Thyroid gland (tissue), 4 donors: ENCODE results near the gene TRIM29. TPM values are rescaled to one million over a fixed set of nuclear protein-coding genes. Genes with fewer than 3 reads are reported as not detected.

Experiments used
- DNase-seq, 2 donors: peaks; one replicate each; pipeline ENCODE4 v3.0.0-alpha.2; 2019
- H3K27ac ChIP-seq, 3 donors: fragments of 200-600 bp; sonication (generic); 1 replicate in 2 of 3; 2 replicates in 1 of 3; pipeline ENCODE4 v1.5.1; 2016 to 2019; ENCODE audit warnings: mild to moderate bottlenecking in 1 of 3, moderate library complexity in 1 of 3
- H3K27me3 ChIP-seq: fragments of 200-600 bp; sonication (generic); one replicate; pipeline ENCODE4 v1.5.1; 2019
- H3K36me3 ChIP-seq, 2 donors: fragments of 200-600 bp; sonication (generic); one replicate each; pipeline ENCODE4 v1.5.1; 2016 to 2019
- H3K4me1 ChIP-seq, 2 donors: fragments of 200-600 bp; sonication (generic); one replicate each; pipeline ENCODE4 v1.5.1; 2017 to 2019
- H3K4me3 ChIP-seq, 3 donors: fragments of 200-600 bp; sonication (generic); replicated peaks in 1 of 3; 1 replicate in 2 of 3; 2 replicates in 1 of 3; pipeline ENCODE4 v1.5.1; 2016; ENCODE audit warnings: mild to moderate bottlenecking in 1 of 3
- H3K9me3 ChIP-seq: fragments of 200-600 bp; sonication (generic); one replicate; pipeline ENCODE4 v1.5.1; 2017
- CTCF ChIP-seq, 6 experiments: fragments of 200-600 bp in 3 of 6; fragments of 450-650 bp in 3 of 6; sonication (generic) in 3 of 6; IDR thresholded peaks; one replicate each; pipeline ENCODE4 v1.5.1; 2016 to 2019; ENCODE audit warnings: antibody characterized with exemption in 6 of 6, mild to moderate bottlenecking in 2 of 6, inconsistent platforms in 1 of 6, moderate library complexity in 1 of 6
- POLR2A ChIP-seq, 2 donors: fragments of 450-650 bp; IDR thresholded peaks; one replicate each; pipeline ENCODE4 v1.6.1; 2017; ENCODE audit warnings: antibody characterized with exemption in 2 of 2, mild to moderate bottlenecking in 2 of 2, moderate library complexity in 1 of 2
- WGBS, 2 donors: methylation state at CpG; one replicate each; pipeline ENCODE4 v1.1.5; 2017; 5-methylcytosine and 5-hydroxymethylcytosine counted together
- intact Hi-C: fragments of 100-400 bp; cut with DNase I; formaldehyde crosslinking; loops from one replicate; pipeline ENCODE4 v1.15.1; 2023
- total RNA-seq, 4 donors: library from RNA; depleted of rRNA; stranded (reverse); fragments of >200 nt; gene quantifications; one replicate each; pipeline ENCODE4 v1.2.3, GENCODE V29; 2016

TRIM29 gene
- total RNA-seq, 4 donors from 2014 or later = 1.4 to 3.7 (median 1.6) TPM; not detected in 1

- Histone ChIP-seq H3K9me3 (no peaks in the 10 kb centered on the region), H3K4me3 (no peak overlapping the region), H3K4me1 (peaks cover 0 to 3% of the 10 kb centered on the region in 2 donors), H3K27me3 (no peaks in the 10 kb centered on the region), H3K36me3 (no peaks in the 10 kb centered on the region), H3K27ac (no peak overlapping the region)
- 67 to 86% methylated on average over 3 to 9 of the region's 9 CpGs for WGBS, 2 donors
- TF ChIP-seq POLR2A (IDR thresholded peaks at IDR 0.05) (no peak), CTCF (IDR thresholded peaks at IDR 0.05) (no peak)
- no peak for DNase-seq
- intact Hi-C loops = no loop called here
Observed at GRCh38 chr11:120129570-120129969, 8.3 kb downstream of the TRIM29 start.

GRCh38 chr11:120128392-120129119 is 9.4 kb downstream of the TRIM29 start:
- WGBS, 2 donors = 83 to 85% methylated on average over 14 of the region's 14 CpGs
- Histone ChIP-seq H3K27ac (no peak overlapping the region), H3K27me3 (no peaks in the 10 kb centered on the region), H3K4me1 (peaks cover 0 to 3% of the 10 kb centered on the region in 2 donors), H3K4me3 (no peak overlapping the region), H3K9me3 (no peaks in the 10 kb centered on the region), H3K36me3 (no peaks in the 10 kb centered on the region)
- DNase-seq = no peak
- no peak for TF ChIP-seq POLR2A (IDR thresholded peaks at IDR 0.05)
- intact Hi-C loops = no loop called here

- H3K27ac ChIP-seq = no peak overlapping the region
- peaks cover 0 to 5% of the 10 kb centered on the region in 2 donors for H3K4me1 ChIP-seq
- DNase-seq = no peak
- H3K36me3 ChIP-seq = no peaks in the 10 kb centered on the region
- H3K4me3 ChIP-seq = no peak overlapping the region
- TF ChIP-seq CTCF (IDR thresholded peaks at IDR 0.05) (no peak), POLR2A (IDR thresholded peaks at IDR 0.05) (no peak)
- H3K27me3 ChIP-seq = no peaks in the 10 kb centered on the region
- no peaks in the 10 kb centered on the region for H3K9me3 ChIP-seq
- 86 to 89% methylated on average over 7 of the region's 7 CpGs for WGBS, 2 donors
- intact Hi-C loops = no loop called here
Observed at GRCh38 chr11:120127236-120127635, 10.7 kb downstream of the TRIM29 start.

GRCh38 chr11:120126620-120127019 is 11.3 kb downstream of the TRIM29 start:
- H3K27ac ChIP-seq = no peak overlapping the region
- H3K27me3 ChIP-seq = no peaks in the 10 kb centered on the region
- no peak for DNase-seq
- H3K4me1 ChIP-seq = peaks cover 0 to 12% of the 10 kb centered on the region in 2 donors
- no peak overlapping the region for H3K4me3 ChIP-seq
- H3K9me3 ChIP-seq = no peaks in the 10 kb centered on the region
- no peak for TF ChIP-seq CTCF (IDR thresholded peaks at IDR 0.05)
- TF ChIP-seq POLR2A (IDR thresholded peaks at IDR 0.05) = no peak
- 84 to 89% methylated on average over 4 of the region's 4 CpGs for WGBS, 2 donors
- intact Hi-C loops = no loop called here
- H3K36me3 ChIP-seq = no peaks in the 10 kb centered on the region

GRCh38 chr11:120125509-120125908 is 12.4 kb downstream of the TRIM29 start:
- WGBS, 2 donors = 87 to 89% methylated on average over 8 of the region's 8 CpGs
- intact Hi-C loops = no loop called here
- TF ChIP-seq POLR2A (IDR thresholded peaks at IDR 0.05) (no peak), CTCF (IDR thresholded peaks at IDR 0.05) (no peak)

More at GRCh38 chr11:120125509-120125908, 12.4 kb downstream of the TRIM29 start:
- Histone ChIP-seq H3K36me3 (no peaks in the 10 kb centered on the region), H3K4me3 (no peak overlapping the region), H3K4me1 (peaks cover 0 to 14% of the 10 kb centered on the region in 2 donors), H3K9me3 (no peaks in the 10 kb centered on the region), H3K27ac (no peak overlapping the region), H3K27me3 (no peaks in the 10 kb centered on the region)
- DNase-seq = no peak
